ENCODE results near the gene ZCWPW2. TPM values are rescaled to one million over a fixed set of nuclear protein-coding genes. Genes with fewer than 3 reads are reported as not detected.

The ZCWPW2 gene
- total and polyA plus RNA-seq, 7 donors: 0.25 to 6.4 (median 1.3) TPM; not detected in 1

GRCh38 chr3:28388978-28389377 is 40.5 kb downstream of the ZCWPW2 start:
- intact Hi-C loops (cut with DNase I): no loop called here
- Histone ChIP-seq H3K4me3 (no peak overlapping the region), H3K4me1 (no peaks in the 10 kb centered on the region), H3K27ac (no peak overlapping the region), H3K9me3 (peaks cover 0 to 2% (median 0%) of the 10 kb centered on the region in 4 donors), H3K27me3 (no peaks in the 10 kb centered on the region), H3K36me3 (no peaks in the 10 kb centered on the region)
- WGBS, 2 donors: 86 to 87% methylated on average over 1 of the region's 1 CpG
- no peak for DNase-seq
- TF ChIP-seq POLR2AphosphoS5 (IDR thresholded peaks at IDR 0.05): no peak
- TF ChIP-seq POLR2A (IDR thresholded peaks at IDR 0.05): no peak
- no peak for TF ChIP-seq EP300 (IDR thresholded peaks at IDR 0.05)
- no peak for TF ChIP-seq CTCF (IDR thresholded peaks at IDR 0.05)

- Histone ChIP-seq H3K4me3 (no peak overlapping the region), H3K27ac (no peak overlapping the region), H3K27me3 (no peaks in the 10 kb centered on the region), H3K4me1 (no peaks in the 10 kb centered on the region), H3K9me3 (peaks cover 0 to 14% (median 12%) of the 10 kb centered on the region in 4 donors), H3K36me3 (no peaks in the 10 kb centered on the region)
- intact Hi-C loops (cut with DNase I): no loop called here
- DNase-seq: no peak
- 95 to 96% methylated on average over 3 of the region's 3 CpGs for WGBS, 2 donors
- TF ChIP-seq POLR2AphosphoS5 (IDR thresholded peaks at IDR 0.05) (no peak), EP300 (IDR thresholded peaks at IDR 0.05) (no peak), CTCF (IDR thresholded peaks at IDR 0.05) (no peak), POLR2A (IDR thresholded peaks at IDR 0.05) (no peak)
These were observed 50.7 kb downstream of the ZCWPW2 start for GRCh38 chr3:28399206-28399605.

GRCh38 chr3:28406241-28406640 is 57.7 kb downstream of the ZCWPW2 start:
- H3K27ac ChIP-seq: no peak overlapping the region
- no peak overlapping the region for H3K4me3 ChIP-seq
- intact Hi-C loops (cut with DNase I): no loop called here
- H3K9me3 ChIP-seq: peaks cover 0 to 13% (median 1%) of the 10 kb centered on the region in 4 donors
- no peaks in the 10 kb centered on the region for H3K36me3 ChIP-seq
- H3K27me3 ChIP-seq: no peaks in the 10 kb centered on the region
- DNase-seq: no peak
- TF ChIP-seq CTCF (IDR thresholded peaks at IDR 0.05) (no peak), EP300 (IDR thresholded peaks at IDR 0.05) (no peak), POLR2A (IDR thresholded peaks at IDR 0.05) (no peak)
- 69 to 76% methylated on average over 1 of the region's 1 CpG for WGBS, 2 donors
- no peaks in the 10 kb centered on the region for H3K4me1 ChIP-seq

DNA sequence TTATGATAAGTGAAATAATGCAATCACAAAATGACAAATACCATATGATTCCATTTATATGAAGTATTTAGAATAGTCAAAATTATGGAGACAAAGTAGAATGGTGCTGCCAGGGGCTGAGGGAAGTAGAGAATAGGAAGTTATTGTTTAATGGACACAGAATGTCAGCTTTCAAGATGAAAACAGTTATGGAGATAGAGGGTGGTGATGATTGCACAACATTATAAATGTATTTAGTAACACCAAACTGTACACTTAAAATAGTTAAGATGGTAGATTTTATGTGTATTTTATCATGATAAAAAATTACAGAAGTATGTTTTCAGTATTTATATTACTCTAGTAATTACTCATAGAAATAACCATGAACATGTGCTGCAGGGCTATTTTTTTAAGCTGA is 100.9 kb downstream of the ZCWPW2 start:
- peaks cover 0 to 4% (median 0%) of the 10 kb centered on the region in 4 donors for H3K9me3 ChIP-seq
- intact Hi-C loops (cut with DNase I): no loop called here
- no peak overlapping the region for H3K27ac ChIP-seq
- DNase-seq: no peak
- H3K27me3 ChIP-seq: no peaks in the 10 kb centered on the region
- TF ChIP-seq POLR2A (IDR thresholded peaks at IDR 0.05): no peak
- no peak for TF ChIP-seq POLR2AphosphoS5 (IDR thresholded peaks at IDR 0.05)
- TF ChIP-seq CTCF (IDR thresholded peaks at IDR 0.05): no peak
- no peak for TF ChIP-seq EP300 (IDR thresholded peaks at IDR 0.05)
- H3K4me1 ChIP-seq: no peaks in the 10 kb centered on the region
- H3K36me3 ChIP-seq: no peaks in the 10 kb centered on the region
- H3K4me3 ChIP-seq: no peak overlapping the region

DNA sequence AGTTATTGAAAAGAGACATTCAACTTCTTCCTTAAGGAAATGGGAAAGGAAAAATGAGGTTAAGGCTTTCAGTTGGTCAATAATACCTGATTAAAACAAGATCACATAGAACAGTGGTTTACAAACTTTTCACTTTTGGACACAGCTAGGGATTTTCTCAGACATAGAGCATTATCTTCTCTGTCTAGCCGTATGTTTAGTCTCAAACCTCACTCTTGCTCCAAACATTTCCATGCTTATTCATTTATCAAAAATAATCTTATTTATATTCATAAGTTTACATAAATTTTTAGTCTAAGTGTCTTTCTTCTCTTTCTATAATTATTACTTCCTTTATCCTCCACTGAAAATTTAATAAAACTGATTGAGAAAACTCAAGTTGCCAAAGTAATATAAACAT is 114.3 kb downstream of the ZCWPW2 start:
- H3K27me3 ChIP-seq: no peaks in the 10 kb centered on the region
- DNase-seq: no peak
- WGBS, 2 donors: 36 to 83% methylated on average over 1 of the region's 1 CpG
- H3K4me1 ChIP-seq: peaks cover 0 to 8% (median 1%) of the 10 kb centered on the region in 4 donors
- no peak overlapping the region for H3K4me3 ChIP-seq
- H3K27ac ChIP-seq: no peak overlapping the region
- intact Hi-C loops (cut with DNase I): no loop called here
- H3K9me3 ChIP-seq: no peaks in the 10 kb centered on the region
- no peaks in the 10 kb centered on the region for H3K36me3 ChIP-seq
- TF ChIP-seq POLR2A (IDR thresholded peaks at IDR 0.05) (no peak), CTCF (IDR thresholded peaks at IDR 0.05) (no peak), EP300 (IDR thresholded peaks at IDR 0.05) (no peak), POLR2AphosphoS5 (IDR thresholded peaks at IDR 0.05) (no peak)
